Neural progenitor cell (in vitro differentiated cells): Measurements from ENCODE around the gene CENPX.

Source experiments
- EZH2 ChIP-seq: fragments of 200-600 bp; sonication (generic); IDR thresholded peaks from 2 replicates; pipeline ENCODE4 v1.6.1; 2017; ENCODE audit warnings: antibody characterized with exemption, mild to moderate bottlenecking, moderate library complexity
- TF ChIP-seq, protein P1 (sequence below): fragments of 200-600 bp; sonication (generic); IDR thresholded peaks from 2 replicates; pipeline ENCODE4 v1.5.1; 2017; ENCODE audit warnings: antibody characterized with exemption, mild to moderate bottlenecking

- no peak for TF ChIP-seq EZH2
- TF ChIP-seq, protein P1, sequence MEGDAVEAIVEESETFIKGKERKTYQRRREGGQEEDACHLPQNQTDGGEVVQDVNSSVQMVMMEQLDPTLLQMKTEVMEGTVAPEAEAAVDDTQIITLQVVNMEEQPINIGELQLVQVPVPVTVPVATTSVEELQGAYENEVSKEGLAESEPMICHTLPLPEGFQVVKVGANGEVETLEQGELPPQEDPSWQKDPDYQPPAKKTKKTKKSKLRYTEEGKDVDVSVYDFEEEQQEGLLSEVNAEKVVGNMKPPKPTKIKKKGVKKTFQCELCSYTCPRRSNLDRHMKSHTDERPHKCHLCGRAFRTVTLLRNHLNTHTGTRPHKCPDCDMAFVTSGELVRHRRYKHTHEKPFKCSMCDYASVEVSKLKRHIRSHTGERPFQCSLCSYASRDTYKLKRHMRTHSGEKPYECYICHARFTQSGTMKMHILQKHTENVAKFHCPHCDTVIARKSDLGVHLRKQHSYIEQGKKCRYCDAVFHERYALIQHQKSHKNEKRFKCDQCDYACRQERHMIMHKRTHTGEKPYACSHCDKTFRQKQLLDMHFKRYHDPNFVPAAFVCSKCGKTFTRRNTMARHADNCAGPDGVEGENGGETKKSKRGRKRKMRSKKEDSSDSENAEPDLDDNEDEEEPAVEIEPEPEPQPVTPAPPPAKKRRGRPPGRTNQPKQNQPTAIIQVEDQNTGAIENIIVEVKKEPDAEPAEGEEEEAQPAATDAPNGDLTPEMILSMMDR, result no peak
Measured at GRCh38 chr17:82013341-82013740, 9.3 kb downstream of the CENPX start.
